H9 (cell line): ENCODE data around the gene WHAMM. TPM values are rescaled to one million over a fixed set of nuclear protein-coding genes. Genes with fewer than 3 reads are reported as not detected.

Experiments used
- DNase-seq: peaks from one replicate; pipeline ENCODE4 v3.0.0-alpha.2; 2017
- H2AFZ ChIP-seq: one replicate; pipeline ENCODE4 v1.6.1; 2013; ENCODE audit warnings: mild to moderate bottlenecking, low read length, control low read depth, moderate library complexity
- H2AK5ac ChIP-seq: 2 replicates; pipeline ENCODE4 v1.6.1; 2013; ENCODE audit warnings: low read length, control low read depth, mixed read lengths; ENCODE audit not compliant: insufficient read length
- H2BK120ac ChIP-seq: one replicate; pipeline ENCODE4 v1.6.1; 2013; ENCODE audit warnings: low read depth, mild to moderate bottlenecking, low read length, control low read depth, inconsistent platforms; ENCODE audit not compliant: poor library complexity, severe bottlenecking
- H2BK12ac ChIP-seq: 2 replicates; pipeline ENCODE4 v1.6.1; 2013; ENCODE audit warnings: low read length, control low read depth, mixed read lengths, low read depth; ENCODE audit not compliant: insufficient read length
- H2BK15ac ChIP-seq: 2 replicates; pipeline ENCODE4 v1.6.1; 2013; ENCODE audit warnings: low read depth, low read length, control low read depth
- H2BK20ac ChIP-seq: one replicate; pipeline ENCODE4 v1.6.1; 2013; ENCODE audit warnings: low read depth, mild to moderate bottlenecking, low read length, control low read depth, inconsistent platforms; ENCODE audit not compliant: poor library complexity, severe bottlenecking
- H2BK5ac ChIP-seq: 2 replicates; pipeline ENCODE4 v1.6.1; 2013; ENCODE audit warnings: low read length, control low read depth, mixed read lengths; ENCODE audit not compliant: insufficient read length
- H3K14ac ChIP-seq: 2 replicates; pipeline ENCODE4 v1.6.1; 2013; ENCODE audit warnings: low read length, control low read depth; ENCODE audit not compliant: insufficient read depth
- H3K18ac ChIP-seq: 2 replicates; pipeline ENCODE4 v1.6.1; 2013; ENCODE audit warnings: low read depth, mild to moderate bottlenecking, mixed read lengths, low read length, control low read depth; ENCODE audit not compliant: insufficient read length
- H3K23ac ChIP-seq: 2 replicates; pipeline ENCODE4 v1.6.1; 2013; ENCODE audit warnings: low read length, control low read depth, mixed read lengths, low read depth; ENCODE audit not compliant: insufficient read length
- H3K23me2 ChIP-seq: 2 replicates; pipeline ENCODE4 v1.6.1; 2013; ENCODE audit warnings: low read depth, mild to moderate bottlenecking, mixed read lengths, low read length, control low read depth; ENCODE audit not compliant: insufficient read length, poor library complexity, severe bottlenecking
- H3K27ac ChIP-seq: 2 replicates; pipeline ENCODE4 v1.5.1; 2013; ENCODE audit warnings: low read length, control low read depth, mixed read lengths, low read depth; ENCODE audit not compliant: insufficient read length
- H3K27me3 ChIP-seq: 2 replicates; pipeline ENCODE4 v1.6.1; 2013; ENCODE audit warnings: low read length, control low read depth, inconsistent platforms; ENCODE audit not compliant: insufficient read depth
- H3K4ac ChIP-seq: 2 replicates; pipeline ENCODE4 v1.6.1; 2013; ENCODE audit warnings: low read depth, mild to moderate bottlenecking, control low read depth, inconsistent platforms, low read length, moderate library complexity
- H3K4me1 ChIP-seq: 2 replicates; pipeline ENCODE4 v1.6.1; 2013; ENCODE audit warnings: low read length, control low read depth, inconsistent platforms; ENCODE audit not compliant: insufficient read depth
- H3K4me2 ChIP-seq: 2 replicates; pipeline ENCODE4 v1.6.1; 2013; ENCODE audit warnings: low read length, control low read depth, mixed read lengths; ENCODE audit not compliant: insufficient read length, insufficient read depth
- H3K56ac ChIP-seq: 2 replicates; pipeline ENCODE4 v1.6.1; 2013; ENCODE audit warnings: low read depth, mild to moderate bottlenecking, mixed read lengths, low read length, control low read depth; ENCODE audit not compliant: insufficient read length
- H3K79me1 ChIP-seq: 2 replicates; pipeline ENCODE4 v1.6.1; 2013; ENCODE audit warnings: low read depth, mild to moderate bottlenecking, moderate library complexity, low read length, control low read depth, inconsistent platforms; ENCODE audit not compliant: insufficient read depth, poor library complexity, severe bottlenecking
- H3K79me2 ChIP-seq: 2 replicates; pipeline ENCODE4 v1.6.1; 2013; ENCODE audit warnings: low read length, control low read depth, inconsistent platforms; ENCODE audit not compliant: insufficient read depth
- H3K9ac ChIP-seq: 2 replicates; pipeline ENCODE4 v1.6.1; 2013; ENCODE audit warnings: low read length, control low read depth, mixed read lengths; ENCODE audit not compliant: insufficient read length; ENCODE audit errors: extremely low read depth
- H3K9me3 ChIP-seq: one replicate; pipeline ENCODE4 v1.6.1; 2013; ENCODE audit warnings: low read depth, low read length, inconsistent platforms; ENCODE audit not compliant: control insufficient read depth
- H3T11ph ChIP-seq: one replicate; pipeline ENCODE4 v1.6.1; 2013; ENCODE audit warnings: mild to moderate bottlenecking, low read length, control low read depth, inconsistent platforms
- H4K20me1 ChIP-seq: one replicate; pipeline ENCODE4 v1.6.1; 2013; ENCODE audit not compliant: control insufficient read depth, insufficient read length, insufficient read depth
- H4K5ac ChIP-seq: 2 replicates; pipeline ENCODE4 v1.6.1; 2013; ENCODE audit warnings: low read depth, mild to moderate bottlenecking, mixed read lengths, low read length, control low read depth; ENCODE audit not compliant: insufficient read length
- H4K8ac ChIP-seq: replicated peaks from 2 replicates; pipeline ENCODE4 v1.6.1; 2013; ENCODE audit warnings: low read length, control low read depth, mixed read lengths, low read depth; ENCODE audit not compliant: insufficient read length
- H4K91ac ChIP-seq: 2 replicates; pipeline ENCODE4 v1.6.1; 2013; ENCODE audit warnings: low read depth, mild to moderate bottlenecking, moderate library complexity, mixed read lengths, low read length, control low read depth; ENCODE audit not compliant: insufficient read length
- H3K27ac Mint-ChIP-seq, 3 experiments: 2 replicates in 2 of 3; 3 replicates in 1 of 3; pipeline ENCODE4 v1.8.0; 2020 to 2021; ENCODE audit warnings: mixed read lengths in 3 of 3, mild to moderate bottlenecking in 1 of 3, moderate library complexity in 1 of 3
- H3K27me3 Mint-ChIP-seq: 2 replicates; pipeline ENCODE4 v1.8.0; 2021; ENCODE audit warnings: low read depth, mild to moderate bottlenecking, moderate library complexity, mixed read lengths
- H3K36me3 Mint-ChIP-seq, 3 experiments: 2 replicates in 2 of 3; 3 replicates in 1 of 3; pipeline ENCODE4 v1.8.0; 2020 to 2021; ENCODE audit warnings: low read depth in 3 of 3, mixed read lengths in 3 of 3; ENCODE audit not compliant: insufficient read depth in 1 of 3
- H3K4me1 Mint-ChIP-seq, 2 experiments: 2 replicates each; pipeline ENCODE4 v1.8.0; 2020; ENCODE audit warnings: mixed read lengths in 2 of 2
- H3K4me3 Mint-ChIP-seq, 2 experiments: 2 replicates in 1 of 2; 3 replicates in 1 of 2; pipeline ENCODE4 v1.8.0; 2020 to 2021; ENCODE audit warnings: mild to moderate bottlenecking in 2 of 2, mixed read lengths in 2 of 2, moderate library complexity in 1 of 2
- H3K9me3 Mint-ChIP-seq, 2 experiments: 2 replicates in 1 of 2; 3 replicates in 1 of 2; pipeline ENCODE4 v1.8.0; 2020; ENCODE audit warnings: mild to moderate bottlenecking in 2 of 2, mixed read lengths in 2 of 2, moderate library complexity in 1 of 2
- CTCF ChIP-seq: fragments of 200-600 bp; sonication (generic); conservative IDR thresholded peaks from 3 replicates; pipeline ENCODE4 v1.8.0; 2021; ENCODE audit warnings: antibody characterized with exemption, mild to moderate bottlenecking
- WGBS: extraction: QIAGEN DNeasy Blood & Tissue Kit; methylation state at CpG from one replicate; pipeline ENCODE4 v1.1.7; 2013; ENCODE audit warnings: missing lambda C conversion rate, low lambda C conversion rate, mixed read lengths; ENCODE audit not compliant: insufficient read length; ENCODE audit errors: extremely low coverage; 5-methylcytosine and 5-hydroxymethylcytosine counted together
- total RNA-seq: library from RNA; stranded (reverse); gene quantifications from 2 replicates; pipeline ENCODE4 v1.2.1, GENCODE V29; 2021

Gene WHAMM
- total RNA-seq, 1 experiment from 2014 or later, result 3.0 TPM

- Histone ChIP-seq H4K5ac (no peak within 1 kb of the TSS), H4K91ac (no peak within 1 kb of the TSS), H2AFZ (no peak within 1 kb of the TSS), H3K14ac (no peak within 1 kb of the TSS), H3K23me2 (peaks cover 6% of the 10 kb centered on the region), H3K4me1 (no peaks in the 10 kb centered on the region), H2BK20ac (no peak within 1 kb of the TSS), H3K4ac (no peak within 1 kb of the TSS), H3K9me3 (no peaks in the 10 kb centered on the region), H3K79me1 (no peaks in the 10 kb centered on the region), H3K27me3 (no peaks in the 10 kb centered on the region; the same call in 1 of the 2 replicates), H3K23ac (no peak within 1 kb of the TSS), H4K8ac (no peak within 1 kb of the TSS), H3K9ac (no peak within 1 kb of the TSS), H3K18ac (no peak within 1 kb of the TSS), H3K4me2 (no peak within 1 kb of the TSS), H2BK120ac (no peak within 1 kb of the TSS), H3K56ac (no peak within 1 kb of the TSS), H3K79me2 (no peaks in the 10 kb centered on the region), H2AK5ac (no peak within 1 kb of the TSS), H3T11ph (no peak within 1 kb of the TSS), H2BK12ac (no peak within 1 kb of the TSS), H2BK5ac (no peak within 1 kb of the TSS), H3K27ac (no peak within 1 kb of the TSS), H2BK15ac (no peak within 1 kb of the TSS), H4K20me1 (no peaks in the 10 kb centered on the region)
- H3K9me3 Mint-ChIP-seq, result no peaks in the 10 kb centered on the region
- H3K27ac Mint-ChIP-seq, result no peak within 1 kb of the TSS
- DNase-seq, result no peak
- H3K27me3 Mint-ChIP-seq, result peaks cover 32% of the 10 kb centered on the region
- WGBS, result no CpG with 5 or more reads among the region's 2 CpGs
- peaks cover 6 to 16% of the 10 kb centered on the region in 2 experiments for H3K4me1 Mint-ChIP-seq
- H3K4me3 Mint-ChIP-seq, result no peak within 1 kb of the TSS
- TF ChIP-seq CTCF, result no peak
- H3K36me3 Mint-ChIP-seq, result no peaks in the 10 kb centered on the region
These were observed 3.4 kb upstream of the WHAMM start, which contains the start of gene FSD2 for GRCh38 chr15:82805994-82806406. TSS of gene FSD2 (minus strand) at chr15:82806069. CDS start at chr15:82787390, 18,679 bp downstream.
